Transverse colon (tissue), 4 donors: ENCODE data around the gene SAMHD1.
A peak's percentile ranks its signal among the peaks of the same experiment; 100 is the strongest.

Source experiments
- EP300 ChIP-seq: sonication (generic); formaldehyde crosslinking; IDR thresholded peaks from one replicate; pipeline ENCODE4 v1.6.1; 2017; ENCODE audit warnings: antibody characterized with exemption, low read depth
- POLR2A ChIP-seq: fragments of 450-650 bp; IDR thresholded peaks from one replicate; pipeline ENCODE4 v1.6.1; 2016; ENCODE audit warnings: antibody characterized with exemption, mild to moderate bottlenecking, moderate library complexity
- POLR2AphosphoS5 ChIP-seq, 3 donors: sonication (generic); formaldehyde crosslinking; IDR thresholded peaks; one replicate each; pipeline ENCODE4 v1.6.1; 2016; ENCODE audit warnings: antibody characterized with exemption in 3 of 3
- TF ChIP-seq, protein P1 (sequence below), 5 experiments: fragments of 200-600 bp in 3 of 5; fragments of 450-650 bp in 2 of 5; sonication (generic) in 3 of 5; IDR thresholded peaks; 1 replicate in 2 of 5; 2 replicates in 3 of 5; pipeline ENCODE4 v1.5.1; 2016 to 2017; ENCODE audit warnings: antibody characterized with exemption in 5 of 5, inconsistent platforms in 3 of 5, mild to moderate bottlenecking in 2 of 5, moderate library complexity in 1 of 5

DNA sequence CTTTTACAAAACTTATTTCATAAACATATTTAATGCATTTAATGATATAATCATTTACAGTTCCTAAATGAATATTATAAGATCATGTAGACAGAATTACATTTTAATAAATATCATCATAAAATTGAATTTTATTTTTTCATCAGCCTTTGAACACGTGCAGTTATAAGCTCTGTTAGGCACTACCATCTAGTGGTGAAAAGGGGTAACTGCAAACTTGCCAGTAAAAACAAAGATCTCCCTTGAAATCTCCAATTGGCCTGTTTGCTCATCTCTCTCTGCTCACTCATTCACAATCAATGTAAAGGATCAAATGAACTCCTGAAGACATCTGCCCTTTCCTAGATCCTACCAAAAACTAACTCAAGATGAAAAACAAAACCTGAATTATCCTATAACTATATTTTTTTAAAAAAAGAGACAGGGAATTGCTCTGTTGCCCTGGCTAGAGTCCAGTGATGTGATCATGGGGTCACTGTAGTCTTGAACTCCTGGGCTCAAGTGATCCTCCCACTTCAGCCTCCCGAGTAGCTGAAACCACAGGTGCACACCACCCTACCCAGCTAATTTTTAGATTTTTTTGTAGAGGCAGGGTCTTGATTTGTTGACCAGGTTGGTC lies 31.7 kb downstream of the SAMHD1 start:
- TF ChIP-seq, protein P1, sequence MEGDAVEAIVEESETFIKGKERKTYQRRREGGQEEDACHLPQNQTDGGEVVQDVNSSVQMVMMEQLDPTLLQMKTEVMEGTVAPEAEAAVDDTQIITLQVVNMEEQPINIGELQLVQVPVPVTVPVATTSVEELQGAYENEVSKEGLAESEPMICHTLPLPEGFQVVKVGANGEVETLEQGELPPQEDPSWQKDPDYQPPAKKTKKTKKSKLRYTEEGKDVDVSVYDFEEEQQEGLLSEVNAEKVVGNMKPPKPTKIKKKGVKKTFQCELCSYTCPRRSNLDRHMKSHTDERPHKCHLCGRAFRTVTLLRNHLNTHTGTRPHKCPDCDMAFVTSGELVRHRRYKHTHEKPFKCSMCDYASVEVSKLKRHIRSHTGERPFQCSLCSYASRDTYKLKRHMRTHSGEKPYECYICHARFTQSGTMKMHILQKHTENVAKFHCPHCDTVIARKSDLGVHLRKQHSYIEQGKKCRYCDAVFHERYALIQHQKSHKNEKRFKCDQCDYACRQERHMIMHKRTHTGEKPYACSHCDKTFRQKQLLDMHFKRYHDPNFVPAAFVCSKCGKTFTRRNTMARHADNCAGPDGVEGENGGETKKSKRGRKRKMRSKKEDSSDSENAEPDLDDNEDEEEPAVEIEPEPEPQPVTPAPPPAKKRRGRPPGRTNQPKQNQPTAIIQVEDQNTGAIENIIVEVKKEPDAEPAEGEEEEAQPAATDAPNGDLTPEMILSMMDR (IDR thresholded peaks at IDR 0.05), result peak; percentile 86 to 91 (median 91)
- TF ChIP-seq POLR2AphosphoS5 (IDR thresholded peaks at IDR 0.05) (no peak), EP300 (no peak), POLR2A (no peak)
